Measurements from ENCODE around the gene GFER.

Gene GFER

DNA sequence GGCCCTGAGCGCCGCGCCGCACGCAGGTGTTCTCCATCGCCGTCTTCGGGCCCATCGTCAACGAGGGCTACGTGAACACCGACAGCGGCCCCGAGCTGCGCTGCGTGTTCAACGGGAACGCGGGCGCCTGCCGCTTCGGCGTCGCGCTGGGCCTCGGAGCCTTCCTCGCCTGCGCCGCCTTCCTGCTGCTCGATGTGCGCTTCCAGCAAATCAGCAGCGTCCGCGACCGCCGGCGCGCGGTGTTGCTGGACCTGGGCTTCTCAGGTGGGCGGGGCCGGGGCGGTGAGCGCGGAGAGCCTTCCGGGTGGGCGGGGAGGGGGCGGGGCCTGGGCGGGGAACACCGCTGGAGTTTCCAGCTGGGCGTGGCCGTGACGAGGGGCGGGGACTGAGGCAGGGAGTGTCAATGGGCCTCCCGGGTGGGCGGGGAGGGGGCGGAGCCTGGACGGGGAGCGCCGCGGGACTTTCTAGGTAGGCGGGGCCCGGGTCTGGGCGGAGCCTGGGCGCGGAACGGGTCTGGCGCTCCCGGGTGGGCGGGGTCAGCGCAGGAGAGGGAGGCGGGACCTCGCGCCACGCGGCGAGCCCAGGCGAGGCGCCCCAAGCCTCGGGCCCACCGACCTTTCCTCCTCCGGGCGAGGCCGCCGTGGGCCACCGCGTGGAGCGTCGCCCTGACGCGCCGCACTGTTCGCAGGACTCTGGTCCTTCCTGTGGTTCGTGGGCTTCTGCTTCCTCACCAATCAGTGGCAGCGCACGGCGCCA, 8.1 kb downstream of the GFER start:
- peak; percentile 99 for DNase-seq

DNA sequence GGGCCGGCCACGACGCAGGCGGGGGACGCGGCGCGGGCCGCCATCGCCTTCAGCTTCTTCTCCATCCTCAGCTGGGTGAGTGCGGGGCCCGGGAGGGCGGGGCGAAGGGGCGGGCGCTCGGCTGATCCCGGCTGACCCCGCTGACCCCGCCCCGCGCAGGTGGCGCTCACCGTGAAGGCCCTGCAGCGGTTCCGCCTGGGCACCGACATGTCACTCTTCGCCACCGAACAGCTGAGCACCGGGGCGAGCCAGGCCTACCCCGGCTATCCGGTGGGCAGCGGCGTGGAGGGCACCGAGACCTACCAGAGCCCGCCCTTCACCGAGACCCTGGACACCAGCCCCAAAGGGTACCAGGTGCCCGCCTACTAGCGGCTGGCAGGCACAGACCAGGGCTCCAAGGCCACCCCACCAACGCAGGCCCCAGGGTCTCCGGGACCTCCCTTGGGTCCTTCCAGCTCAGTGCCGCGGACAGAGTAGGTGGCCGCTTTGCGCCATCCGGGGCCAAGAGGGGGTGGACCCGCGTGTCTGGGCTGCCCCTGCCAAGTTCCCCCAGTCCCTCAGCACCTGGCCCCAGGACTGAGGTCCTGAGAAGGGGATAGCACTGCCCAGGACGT, 8.8 kb downstream of the GFER start:
- DNase-seq = no peak

DNA sequence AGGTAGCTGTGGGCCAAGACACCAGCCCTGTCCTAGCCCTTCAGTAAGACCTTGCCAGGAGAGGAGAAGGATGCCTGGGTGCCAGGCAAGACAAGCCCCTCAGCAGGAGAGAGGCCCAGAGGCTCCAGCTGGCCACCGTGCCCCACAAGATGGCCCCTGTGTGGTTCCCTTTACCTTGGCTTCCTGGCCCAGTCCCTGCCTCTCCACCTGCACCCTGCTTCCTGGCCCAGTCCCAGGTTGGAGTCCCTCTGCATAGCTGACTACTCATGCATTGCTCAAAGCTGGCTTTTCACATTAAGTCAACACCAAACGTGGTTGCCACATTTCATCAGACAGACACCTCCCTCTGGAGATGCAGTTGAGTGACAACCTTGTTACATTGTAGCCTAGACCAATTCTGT, 9.7 kb downstream of the GFER start:
- DNase-seq = peak; percentile 71

DNA sequence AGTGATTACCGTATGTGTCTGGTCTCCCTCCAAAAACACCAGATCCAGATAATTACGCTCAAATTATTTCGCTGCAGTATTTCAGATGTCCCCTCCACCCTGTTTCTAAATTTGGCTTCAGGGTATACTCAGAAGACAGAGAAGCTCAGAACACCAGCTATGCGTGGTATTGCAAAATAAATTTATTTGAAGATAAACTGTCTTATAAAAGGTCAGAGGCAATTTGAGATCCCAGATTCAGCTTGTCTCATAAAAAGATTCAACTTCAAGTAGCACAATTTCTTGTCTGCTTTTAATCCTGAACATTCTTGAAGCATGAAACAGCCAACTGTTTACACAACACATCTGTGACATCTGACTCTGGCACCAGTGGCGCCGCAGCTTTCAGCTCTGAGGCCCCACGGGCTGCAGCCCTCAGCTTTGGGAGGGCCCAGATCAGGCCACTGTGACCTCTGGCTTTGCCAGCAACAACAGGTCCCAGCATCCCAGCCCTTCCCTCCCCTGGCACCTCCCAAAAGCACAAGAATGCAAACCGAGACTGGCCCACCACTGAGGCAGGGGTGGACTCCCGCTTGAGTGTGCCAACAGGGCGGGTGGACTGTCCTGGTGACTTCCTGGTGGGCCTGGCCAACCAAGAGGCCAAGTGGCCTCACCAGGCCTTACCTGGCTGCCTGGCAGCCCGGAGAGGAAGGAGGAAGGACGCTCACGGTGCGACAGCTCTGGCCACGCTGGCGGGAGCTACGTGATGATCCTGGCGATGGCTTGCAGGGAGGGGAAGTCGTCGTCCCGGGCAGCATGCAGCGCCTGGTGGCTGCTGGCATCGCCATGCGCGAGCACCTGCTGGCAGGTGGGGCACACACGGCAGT, 13.7 kb downstream of the GFER start:
- DNase-seq = no peak

DNA sequence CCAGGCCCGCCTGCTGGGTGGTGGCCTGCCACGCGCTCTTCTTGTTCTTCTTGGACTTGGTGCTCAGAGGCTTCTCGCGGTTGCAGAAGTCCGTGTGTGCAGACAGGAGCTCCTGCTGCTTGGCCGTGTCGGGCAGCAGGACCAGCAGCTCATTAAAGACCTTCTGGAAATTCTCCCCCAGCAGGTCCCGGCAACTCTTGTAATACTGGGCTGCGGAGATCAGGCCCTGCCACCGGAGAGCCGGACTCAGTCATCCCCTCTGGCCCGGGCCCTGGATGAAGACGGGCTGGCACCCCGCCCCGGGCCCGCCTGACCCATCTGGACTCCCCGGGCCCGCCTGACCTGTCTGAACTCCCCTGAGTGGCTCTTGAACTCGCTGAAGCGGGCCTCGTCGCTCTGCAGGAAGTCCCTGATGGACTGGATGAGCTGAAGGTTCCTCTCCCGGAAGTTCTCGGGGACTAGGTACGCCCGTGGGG, 14.4 kb downstream of the GFER start:
- no peak for DNase-seq

DNA sequence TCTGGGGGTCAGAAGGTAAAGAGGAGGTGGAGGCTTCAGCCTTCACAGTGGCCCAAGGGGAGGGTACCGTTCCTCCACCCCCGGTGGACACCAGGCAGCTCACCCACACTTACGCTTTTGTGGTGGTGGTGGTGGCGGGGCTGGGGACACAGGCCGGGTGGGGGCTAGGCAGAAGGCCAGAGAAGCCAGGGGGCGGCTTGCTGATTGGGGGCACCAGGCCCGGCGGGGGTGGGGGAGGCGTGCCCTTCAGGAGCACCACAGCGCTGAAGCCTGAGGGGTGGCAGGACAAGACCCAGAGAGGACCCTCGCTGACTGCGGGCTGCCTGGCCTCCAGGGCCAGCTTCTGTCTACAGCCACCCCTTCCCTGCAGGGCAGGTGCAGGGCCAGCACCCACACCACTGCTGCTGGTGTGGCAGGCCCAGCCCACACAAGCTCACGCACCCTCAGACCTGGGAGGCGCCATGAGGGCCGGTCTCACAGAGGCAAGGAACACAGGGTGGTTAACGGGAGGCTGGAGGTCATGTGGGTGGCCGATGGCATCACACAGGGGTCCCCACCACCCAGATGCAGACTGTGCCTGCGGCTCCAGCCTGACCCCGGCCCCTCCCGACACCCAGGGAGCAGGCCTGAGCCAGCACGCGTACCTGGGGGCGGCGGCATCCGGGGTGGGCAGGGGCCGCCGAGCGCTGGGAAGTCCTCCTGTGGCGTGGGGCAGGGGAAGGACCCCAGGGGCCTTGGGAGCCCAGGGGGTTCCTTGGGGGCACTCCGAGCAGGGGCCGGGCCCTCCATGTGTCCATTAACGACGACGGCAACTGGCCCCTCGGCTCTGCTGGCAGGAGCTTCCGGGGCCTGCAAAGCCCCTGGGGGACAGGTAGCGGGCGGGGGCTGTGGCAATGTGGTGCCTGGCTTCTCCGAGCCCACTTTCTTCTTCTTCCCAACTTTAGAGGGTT, 15.1 kb downstream of the GFER start:
- DNase-seq = no peak

DNA sequence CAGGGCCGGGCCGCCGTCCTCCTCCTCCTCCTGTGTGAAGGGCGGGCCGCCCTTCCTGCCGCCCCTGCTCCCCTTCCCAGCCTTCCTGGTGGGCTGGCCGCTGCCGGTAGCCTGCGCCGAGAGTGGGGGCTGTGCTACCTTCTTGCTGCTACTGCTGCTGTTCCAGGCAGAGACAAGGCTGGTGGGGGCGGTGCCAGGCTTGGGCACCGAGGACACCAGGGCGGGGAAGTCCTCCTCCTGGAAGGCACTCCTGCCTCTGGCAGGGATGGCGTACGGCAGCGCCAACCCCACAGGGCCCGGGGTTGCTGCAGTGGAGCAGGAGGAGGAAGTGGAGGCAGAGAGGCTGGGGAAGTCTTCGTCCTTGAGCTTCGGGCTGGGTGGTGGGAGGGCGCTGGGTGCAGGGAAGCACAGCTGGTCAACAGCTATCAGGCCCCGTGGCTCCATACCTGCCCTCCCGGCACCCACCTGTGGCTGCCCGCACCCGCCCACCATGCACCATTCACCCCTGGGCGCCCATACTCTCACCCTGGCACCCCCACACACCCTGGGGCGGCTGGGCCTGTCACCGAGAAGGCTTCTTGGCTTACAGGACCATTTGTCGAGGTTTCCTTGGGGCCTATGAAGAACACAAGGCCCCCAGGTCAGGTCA, 16.0 kb downstream of the GFER start:
- DNase-seq = no peak

DNA sequence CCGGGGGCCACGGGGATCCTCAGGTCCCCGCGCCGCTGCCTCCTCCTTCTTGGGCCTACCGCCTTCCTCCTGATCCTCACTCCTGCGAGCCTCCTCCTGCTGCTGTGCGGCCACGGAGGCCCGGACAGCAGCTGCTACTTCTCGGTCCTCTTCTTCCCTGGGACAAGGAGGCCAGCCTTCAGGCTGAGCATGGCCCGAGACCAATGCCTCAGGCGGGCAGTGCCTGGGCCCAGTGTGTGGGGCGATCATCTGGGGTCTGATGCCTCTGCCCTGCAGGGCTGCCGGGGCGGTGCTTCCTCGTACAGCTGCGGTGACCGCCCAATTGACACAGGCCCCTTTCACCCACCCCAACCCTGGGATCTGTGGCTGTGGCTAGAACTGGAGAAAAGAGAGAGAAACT, 17.0 kb downstream of the GFER start:
- DNase-seq = no peak

DNA sequence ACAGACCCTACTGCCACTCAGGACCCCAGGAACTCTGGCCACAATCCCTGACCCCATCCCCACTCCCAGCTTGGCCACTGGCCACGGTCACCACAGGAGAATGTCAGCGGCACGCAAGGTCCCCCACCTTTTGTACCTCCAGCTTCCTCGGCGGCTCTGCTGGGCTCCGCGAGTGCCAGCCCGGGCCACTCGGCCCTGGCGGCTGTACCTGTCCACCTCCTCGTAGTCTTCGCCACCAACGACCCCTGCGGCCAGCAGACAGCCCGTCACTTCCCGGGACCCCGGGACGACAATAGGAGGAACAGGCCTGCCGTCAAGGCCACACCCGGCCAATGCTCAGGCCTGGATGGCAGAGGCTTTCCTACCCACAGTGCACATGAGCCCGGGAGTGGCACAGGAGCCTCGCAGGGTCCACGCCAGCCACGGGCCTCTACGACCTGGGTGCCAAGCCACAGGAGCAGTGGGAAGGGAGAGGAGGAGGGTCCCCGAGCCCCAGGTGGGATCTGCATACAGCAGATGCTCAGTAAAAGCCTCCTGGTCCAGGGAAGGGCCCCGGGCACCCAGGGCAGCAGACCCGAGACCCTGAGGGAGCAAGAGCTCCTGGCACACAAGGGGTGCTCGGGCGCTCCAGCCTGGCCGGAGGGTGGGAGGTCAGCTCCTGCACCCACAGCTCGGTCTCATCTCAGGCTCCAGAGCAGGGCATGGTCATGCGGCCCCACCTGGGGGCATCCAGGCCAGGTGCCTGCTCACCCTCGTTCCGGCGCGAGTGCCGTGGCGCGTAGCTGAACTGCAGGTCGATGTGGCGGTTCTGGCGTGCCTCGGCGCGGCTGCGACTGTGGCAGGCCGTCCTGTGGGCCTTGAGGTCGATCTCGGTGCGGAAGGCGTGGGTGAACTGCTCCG, 17.7 kb downstream of the GFER start:
- DNase-seq = no peak

DNA sequence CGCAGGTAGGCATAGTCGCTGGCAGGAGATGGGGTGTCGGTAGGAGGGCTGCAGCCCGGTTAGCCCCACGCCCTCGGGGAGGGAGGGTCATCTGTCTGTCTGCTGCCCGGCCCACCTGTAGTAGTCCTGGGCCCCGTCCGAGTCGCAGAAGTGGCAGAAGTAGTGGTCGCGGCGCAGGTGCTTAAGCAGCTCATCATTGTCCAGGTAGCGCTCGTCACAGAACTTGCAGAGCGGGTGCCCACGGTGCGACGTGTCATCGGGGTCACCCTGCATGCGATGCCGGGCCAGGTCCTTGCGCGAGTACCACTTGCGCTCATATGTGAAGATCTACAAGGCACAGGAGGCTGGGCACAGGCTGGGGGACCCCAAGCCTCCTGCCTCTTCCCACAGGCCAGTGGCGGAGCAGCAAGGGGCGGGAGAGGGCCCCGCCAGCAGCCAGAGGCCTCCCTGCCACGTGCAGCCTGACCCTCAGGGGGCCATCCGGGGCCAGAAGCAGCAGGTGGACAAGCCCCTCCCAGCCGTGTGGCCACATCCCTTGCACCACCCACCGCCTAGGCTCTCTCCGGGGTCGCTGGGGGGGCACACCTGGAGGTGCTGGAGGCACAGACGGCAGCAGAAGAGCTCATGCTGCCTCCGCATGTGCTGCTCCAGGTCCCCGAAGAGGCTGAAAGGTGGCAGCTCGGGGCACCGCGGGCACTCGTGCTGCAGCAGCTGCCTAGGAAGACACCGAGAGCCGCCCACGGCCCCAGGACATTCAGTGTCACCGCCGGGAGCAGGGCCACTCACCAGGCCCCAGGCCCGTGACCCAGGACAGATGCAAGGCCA, 18.6 kb downstream of the GFER start:
- no peak for DNase-seq

DNA sequence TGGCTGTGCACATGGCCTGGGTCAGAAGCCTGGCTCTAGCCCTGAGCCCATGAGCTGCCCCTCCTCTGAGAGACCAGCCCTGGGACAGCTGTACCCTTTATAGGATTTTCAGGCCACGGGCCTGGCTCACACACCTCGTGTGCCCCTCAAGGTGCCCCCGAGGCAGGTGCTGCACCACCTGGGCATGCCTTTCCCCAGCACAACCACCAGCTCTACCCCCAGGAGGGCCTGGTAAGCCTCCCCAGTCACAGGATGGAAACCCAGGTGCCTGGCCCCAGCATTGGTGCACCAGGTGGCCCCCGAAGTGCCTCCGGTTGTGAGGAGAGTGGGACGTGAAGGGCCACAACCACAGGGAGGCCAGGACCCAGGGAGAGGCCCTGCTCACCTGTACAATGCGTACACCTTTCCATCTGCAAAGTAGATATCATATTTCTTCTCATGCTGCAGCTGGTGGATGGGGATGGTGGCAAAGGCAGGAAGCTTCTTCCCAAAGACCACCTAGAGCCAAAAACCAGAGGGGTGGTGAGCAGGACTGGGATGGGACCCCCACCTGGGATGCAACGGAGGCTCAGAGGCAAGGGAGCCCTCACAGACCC, 19.3 kb downstream of the GFER start:
- DNase-seq = no peak

DNA sequence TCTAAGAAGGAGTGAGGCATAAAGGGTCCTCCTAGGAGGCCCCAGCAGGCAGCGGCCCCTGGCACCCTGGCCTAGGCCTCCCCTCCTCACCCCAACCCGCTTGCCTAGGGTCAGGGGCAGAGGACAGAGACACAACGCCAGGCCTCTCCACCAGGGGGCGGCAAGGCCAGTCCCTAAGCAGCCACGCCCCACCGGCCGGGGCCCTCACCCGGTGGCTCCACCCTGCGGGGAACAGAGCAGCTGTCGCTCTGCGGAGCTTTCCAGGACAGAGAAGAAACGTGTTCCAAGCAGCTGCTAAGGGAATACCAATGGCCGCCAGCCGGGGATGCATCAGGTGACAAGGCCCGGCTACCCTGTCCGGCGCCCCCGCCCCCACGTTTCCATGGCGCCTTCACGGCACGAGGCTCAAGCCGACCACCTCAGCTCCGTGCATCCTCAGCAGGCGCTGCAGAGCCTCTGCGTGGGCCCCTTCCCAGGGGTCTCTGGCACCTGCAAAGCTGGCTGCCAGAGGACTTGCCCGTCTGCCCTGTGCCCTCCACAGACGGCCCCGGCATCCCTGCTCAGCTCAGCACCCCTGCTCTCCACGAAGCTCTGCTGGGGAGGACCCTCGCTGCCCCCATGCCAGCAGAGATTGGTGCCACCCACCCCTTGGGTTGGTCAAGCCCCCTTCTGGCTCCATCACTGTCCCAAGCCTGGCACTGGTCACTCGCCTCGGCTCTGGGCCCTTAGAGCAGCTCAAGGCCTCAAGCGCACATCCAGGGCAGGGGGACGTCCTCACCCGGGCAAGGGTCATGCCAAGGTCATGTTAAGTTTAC, 20.0 kb downstream of the GFER start:
- peak; percentile 91 for DNase-seq

DNA sequence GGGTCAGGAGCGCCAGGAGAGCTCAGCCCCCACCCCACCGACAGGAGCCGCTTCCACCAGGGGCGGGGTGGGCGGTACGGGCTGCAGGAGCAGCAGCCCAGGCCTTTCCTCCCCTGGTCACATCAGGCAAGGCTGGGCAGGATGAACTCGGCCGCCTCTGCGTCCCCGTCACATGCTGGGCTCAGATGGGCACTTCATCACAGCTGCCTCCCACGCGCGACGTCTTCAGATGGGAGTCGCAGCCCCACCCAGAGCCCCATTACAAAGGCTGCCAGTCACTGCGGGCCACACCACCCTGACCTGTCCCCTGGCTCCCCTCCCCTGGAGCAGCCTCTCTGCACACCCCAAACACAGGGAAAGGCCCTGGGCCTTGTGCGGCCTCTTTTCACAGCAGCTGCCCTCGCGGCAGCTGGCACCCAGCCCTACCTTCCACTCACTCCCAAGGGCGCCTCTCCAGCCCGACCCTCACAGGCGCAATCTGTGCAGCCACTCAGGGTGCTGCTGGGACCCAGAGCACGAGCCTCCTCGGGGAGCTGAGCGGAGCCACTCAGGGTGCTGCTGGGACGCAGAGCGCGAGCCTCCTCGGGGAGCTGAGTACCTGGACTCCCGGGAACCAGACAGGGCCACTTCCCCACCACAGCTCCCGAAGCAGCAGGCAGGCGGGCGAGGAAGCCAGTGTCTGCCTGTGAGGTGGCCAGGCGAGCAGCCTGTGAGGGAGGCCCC, 21.0 kb downstream of the GFER start:
- DNase-seq = no peak

DNA sequence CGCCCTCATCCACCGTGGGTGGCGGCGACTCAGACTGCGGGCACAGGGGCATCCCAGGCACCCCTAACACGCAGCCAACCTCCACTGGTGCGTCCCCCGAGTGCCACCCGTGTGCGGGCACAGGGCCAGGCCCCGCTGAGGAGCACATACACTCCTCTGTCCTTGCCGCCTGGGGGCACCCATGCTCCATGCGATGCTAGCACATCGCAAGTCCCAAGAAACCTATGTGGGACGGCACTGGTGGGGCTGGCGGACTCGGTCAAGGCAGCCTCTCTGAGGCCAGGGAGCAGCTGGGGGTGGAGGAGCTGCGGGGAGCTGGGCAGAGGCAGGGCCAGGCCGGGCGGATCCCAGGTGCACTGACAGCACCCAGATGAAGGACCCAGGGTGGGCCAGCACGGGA, 21.7 kb downstream of the GFER start:
- no peak for DNase-seq

DNA sequence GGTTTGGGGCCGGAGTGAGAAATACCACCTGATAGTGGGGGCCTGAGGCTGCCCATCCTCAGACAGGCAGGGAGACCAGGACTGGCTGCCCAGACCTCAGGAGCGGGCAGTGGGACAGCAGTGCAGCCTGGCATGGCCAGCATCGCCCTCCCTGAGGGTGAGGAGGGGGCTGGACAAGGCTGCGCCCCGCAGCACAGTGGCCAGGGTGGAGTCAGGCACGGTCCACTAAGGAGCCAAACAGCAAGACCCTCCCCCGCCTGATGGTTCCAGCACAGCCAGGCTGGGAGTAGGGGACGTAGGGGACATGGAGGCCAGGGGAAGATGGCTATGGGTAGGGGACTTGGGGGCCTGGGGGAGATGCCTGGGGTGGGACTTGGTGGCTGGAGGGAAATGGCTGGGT, 22.3 kb downstream of the GFER start:
- no peak for DNase-seq

DNA sequence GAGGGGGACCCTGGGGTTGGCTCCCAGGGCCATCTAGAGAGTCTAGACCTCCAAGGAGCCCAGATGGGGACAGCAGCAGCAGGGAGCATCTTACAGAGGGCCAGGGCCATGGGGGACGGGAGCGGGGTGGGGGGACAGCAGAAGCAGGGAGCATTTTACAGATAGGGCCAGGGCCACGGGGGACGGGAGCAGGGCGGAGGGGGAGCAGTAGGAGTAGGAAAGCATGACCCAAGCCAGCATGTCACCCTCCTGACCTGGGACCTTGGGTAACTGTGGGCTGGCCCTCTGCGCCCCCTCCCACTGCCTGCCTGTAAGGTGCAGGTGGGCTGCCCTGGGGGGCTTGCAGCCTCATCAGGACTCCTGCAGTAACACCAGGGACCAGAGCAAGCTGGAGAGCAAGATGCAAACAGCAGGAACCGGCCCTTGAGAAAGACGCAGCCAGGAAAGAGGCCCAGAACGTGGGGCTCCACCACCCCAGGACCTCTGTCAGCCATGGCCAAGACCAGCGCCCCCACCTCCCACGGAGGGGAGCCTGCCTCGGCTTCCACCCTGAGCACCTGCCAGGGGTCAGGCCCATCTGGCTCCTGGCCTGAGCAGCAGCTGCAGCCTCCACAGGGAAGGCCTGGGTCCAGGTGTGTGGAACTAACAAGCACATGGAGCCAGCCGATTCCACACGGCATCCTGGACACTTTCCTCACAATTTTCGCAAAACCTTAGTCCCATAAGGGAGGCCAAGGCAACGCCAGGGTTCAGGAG, 23.3 kb downstream of the GFER start:
- no peak for DNase-seq

DNA sequence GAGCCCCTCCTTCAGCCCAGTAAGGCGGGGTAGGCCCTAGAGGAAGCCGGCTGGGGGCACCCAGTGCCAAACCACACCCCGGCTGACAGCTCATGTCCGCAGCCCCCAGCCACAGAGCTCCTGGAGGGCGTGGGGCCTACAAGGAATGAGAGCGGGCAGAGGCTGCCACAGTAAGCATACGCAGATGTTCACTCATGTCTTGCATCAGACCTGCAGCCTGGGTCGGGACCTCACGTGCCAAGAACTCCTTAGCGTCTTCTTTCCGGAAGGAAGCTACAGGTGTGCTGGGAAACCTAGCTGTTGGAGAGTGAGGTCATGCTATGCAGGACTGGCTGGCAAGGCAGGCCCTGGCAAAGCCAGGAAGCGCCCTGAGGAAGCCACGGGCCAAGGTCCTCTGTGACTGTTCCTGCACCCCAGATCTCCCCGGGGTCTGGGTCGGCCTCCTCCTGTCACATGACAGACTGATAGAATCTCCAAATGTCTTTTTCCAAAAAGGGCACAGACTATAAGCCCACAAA, 24.1 kb downstream of the GFER start:
- DNase-seq = peak; percentile 55

Measured in activated CD4-positive, alpha-beta T cell treated with anti-CD3 and anti-CD28 coated beads, Interleukin-2, amount 50 U/mL, for 16 hours (primary cell).